HCT116 (cell line): ENCODE data around the gene TNFAIP8.

ENCODE experiments used
- CTCF ChIP-seq, 3 experiments: fragments of 200-600 bp in 1 of 3; sonication (generic) in 1 of 3; IDR thresholded peaks in 2 of 3; conservative IDR thresholded peaks in 1 of 3; 2 replicates each; pipeline ENCODE4 v1.5.1; 2012 to 2017; ENCODE audit warnings: low read depth in 2 of 3, low read length in 2 of 3, antibody characterized with exemption in 1 of 3, borderline replicate concordance in 1 of 3, control low read depth in 1 of 3, mild to moderate bottlenecking in 1 of 3, mixed read lengths in 1 of 3, mixed run types in 1 of 3, moderate library complexity in 1 of 3; ENCODE audit not compliant: insufficient read depth in 1 of 3
- RAD21 ChIP-seq: IDR thresholded peaks from 2 replicates; pipeline ENCODE4 v1.6.1; 2012; ENCODE audit warnings: low read depth, mild to moderate bottlenecking

- TF ChIP-seq RAD21 (no peak), CTCF (IDR thresholded peaks at IDR 0.05 in 2 of 3, conservative IDR thresholded peaks at IDR 0.05 in 1 of 3; ENCODE audit: borderline replicate concordance in 1 of 3, insufficient read depth in 1 of 3, low read depth in 2 of 3, low read length in 2 of 3) (no peak)
Observed at GRCh38 chr5:119323601-119324000, 32.2 kb upstream of the TNFAIP8 start.
